NCI-H128 (cell line): ENCODE measurements around the gene KLHL25.
A peak's percentile ranks its signal among the peaks of the same experiment; 100 is the strongest.
"Not testable (repeated sequence)": the region's sequence is repeated elsewhere in the genome, so short reads cannot be mapped to it uniquely, and the experiment has no call there.

Experiments used
- DNase-seq: peaks from one replicate; lab custom pipeline; 2025; ENCODE audit not compliant: unreplicated experiment; lab: John Stamatoyannopoulos, UW

Gene KLHL25, protein sequence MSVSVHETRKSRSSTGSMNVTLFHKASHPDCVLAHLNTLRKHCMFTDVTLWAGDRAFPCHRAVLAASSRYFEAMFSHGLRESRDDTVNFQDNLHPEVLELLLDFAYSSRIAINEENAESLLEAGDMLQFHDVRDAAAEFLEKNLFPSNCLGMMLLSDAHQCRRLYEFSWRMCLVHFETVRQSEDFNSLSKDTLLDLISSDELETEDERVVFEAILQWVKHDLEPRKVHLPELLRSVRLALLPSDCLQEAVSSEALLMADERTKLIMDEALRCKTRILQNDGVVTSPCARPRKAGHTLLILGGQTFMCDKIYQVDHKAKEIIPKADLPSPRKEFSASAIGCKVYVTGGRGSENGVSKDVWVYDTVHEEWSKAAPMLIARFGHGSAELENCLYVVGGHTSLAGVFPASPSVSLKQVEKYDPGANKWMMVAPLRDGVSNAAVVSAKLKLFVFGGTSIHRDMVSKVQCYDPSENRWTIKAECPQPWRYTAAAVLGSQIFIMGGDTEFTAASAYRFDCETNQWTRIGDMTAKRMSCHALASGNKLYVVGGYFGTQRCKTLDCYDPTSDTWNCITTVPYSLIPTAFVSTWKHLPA

DNA sequence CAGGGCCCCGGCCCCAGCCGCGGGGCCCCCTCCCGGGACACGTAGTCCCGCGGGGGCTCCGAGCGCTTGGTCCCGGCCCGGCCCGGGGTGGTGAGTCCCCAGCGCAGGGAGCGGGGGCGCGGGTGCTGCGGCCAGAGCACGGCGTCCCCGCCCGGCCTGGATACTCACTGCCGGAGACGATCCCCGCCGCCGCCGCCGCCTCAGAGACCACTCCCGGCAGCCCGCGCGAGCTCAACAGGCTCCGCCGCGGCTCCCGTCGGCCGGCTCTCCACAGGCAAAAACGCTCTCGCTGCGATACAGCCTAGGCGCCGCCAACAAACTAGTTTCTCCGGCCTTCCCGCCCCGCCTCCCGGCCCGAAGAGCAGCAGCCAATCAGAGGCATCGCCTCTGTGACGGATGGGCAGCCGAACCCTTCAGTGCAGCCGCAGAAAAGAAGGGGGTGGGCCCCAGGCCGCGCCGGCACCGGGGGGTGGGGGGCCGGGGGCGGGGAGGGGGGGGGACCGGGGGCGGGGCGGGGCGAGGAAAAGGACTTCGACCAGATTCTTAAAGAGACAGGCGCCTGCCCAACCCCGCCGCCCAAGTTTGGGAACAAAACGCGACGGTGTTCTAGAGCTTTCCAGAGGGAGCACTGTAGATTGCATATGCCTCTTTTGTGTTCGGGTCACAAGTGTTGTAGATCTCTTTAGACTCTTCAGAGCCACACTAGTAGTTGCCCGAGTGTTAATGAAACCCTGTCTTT, at the start of gene KLHL25:
Gene KLHL25 (minus strand): TSS at position 328 of the 739 bp plus-strand sequence. CDS start 25,115 bp downstream, outside the sequence.
- peak; percentile 75 for DNase-seq

DNA sequence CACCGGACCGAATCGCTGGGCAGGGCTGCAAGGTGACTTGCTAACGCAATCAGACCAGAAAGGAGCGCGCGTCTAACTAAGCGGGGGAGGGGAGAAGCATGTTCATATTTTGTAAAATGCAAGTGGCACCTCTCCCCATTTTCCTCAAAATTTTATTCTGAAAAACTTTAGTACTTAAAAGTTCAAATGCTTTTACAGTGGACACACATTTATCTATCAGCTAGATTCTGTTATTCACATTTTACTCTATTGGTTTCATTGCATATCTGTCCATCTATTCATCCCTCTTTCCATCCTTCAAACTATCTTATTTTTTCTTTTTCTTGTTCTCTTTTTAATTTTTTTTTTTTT, 46.1 kb upstream of the KLHL25 start:
- DNase-seq = no peak

DNA sequence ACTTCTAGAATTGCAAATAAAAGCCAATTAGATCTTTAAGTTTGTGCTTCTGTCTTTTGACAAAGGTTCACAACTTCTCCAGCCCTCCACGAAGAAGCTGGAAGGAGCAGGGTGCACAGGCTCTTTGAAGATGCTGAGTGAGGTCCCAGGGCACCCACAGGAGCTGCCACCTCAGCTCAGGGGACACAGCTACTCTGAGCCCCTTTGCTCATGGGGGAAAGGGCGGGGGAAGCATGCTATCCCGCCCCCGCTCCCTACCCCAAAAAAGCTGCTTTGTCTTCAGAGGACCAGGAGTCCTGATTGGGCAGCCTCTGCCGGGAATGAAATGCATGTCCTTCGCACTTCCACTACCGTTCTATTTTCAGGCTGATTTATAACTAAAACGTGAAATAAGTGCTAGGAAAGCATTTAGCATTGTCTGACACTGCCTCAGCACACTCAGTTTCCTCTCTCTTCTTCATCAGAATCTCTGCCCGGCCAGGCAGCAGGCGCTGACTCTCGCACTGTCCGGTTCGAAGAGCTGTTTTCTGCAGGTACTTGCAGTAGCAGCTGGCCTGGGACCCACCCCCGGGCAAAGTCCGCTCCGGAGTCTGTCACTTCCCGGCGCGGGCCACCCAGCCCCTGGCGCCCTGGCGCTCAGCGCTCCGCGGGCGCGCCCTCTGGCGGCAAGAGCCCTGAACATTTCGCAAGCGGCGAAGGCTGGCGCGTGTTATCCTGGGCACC, 45.5 kb upstream of the KLHL25 start:
- DNase-seq = peak; percentile 28

DNA sequence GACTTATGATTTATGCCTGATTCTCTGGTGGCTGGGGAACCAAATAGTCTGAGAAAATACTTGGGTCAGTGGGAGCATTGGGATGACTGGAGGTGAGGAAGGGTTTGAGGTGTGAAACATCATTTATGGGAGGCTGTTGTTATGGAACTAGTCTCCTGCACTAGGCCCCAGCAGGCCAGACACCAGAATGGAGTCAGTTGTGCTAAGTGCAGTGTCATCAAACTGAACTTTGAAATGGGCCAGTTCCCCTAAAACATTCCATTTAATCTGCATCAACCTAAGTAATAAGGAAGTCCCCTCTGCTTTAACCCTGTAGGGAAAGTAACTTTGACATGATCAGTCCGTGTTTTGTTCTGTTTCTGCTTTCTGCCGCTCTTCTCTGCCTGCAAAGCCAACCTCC, 44.9 kb upstream of the KLHL25 start:
- DNase-seq = no peak

DNA sequence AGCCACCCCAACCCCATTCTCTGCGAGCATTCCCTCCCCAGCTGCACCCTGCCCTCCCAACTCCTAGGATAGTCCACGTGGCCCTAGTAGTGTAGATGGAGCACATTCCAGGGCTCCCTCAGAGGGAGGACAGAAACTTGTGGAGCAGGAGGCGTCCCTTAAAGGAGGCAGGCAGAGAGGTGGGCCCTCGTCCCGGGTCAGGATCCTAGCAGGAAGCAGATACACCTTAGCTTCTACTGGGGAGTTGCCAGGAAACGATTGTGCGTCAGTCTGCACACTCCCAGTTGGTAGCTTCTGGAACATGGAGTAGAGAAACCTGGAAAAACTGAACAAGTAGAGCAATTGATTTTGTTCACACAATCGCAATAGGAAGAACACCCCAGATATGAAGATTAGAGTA, 43.9 kb upstream of the KLHL25 start:
- no peak for DNase-seq

DNA sequence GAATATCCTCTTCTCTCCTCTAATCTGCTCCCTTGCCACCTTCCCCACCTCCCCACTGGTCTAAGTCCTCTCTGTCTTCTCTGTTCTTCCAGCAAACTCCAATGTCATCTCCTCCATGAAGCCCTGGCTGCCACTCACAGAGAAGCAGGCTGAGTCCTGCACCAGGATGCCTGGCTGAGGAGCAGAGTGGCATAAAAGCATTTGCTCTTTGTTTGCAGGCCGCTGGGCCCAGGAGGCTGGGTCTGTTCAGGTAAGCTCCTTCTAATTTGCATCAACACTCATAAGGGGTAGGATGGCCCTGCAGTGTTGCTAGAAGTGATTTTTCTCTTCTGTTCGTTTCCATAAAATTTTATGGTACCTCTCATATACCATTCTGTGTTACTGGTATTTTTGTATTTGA, 43.2 kb upstream of the KLHL25 start:
- no peak for DNase-seq

DNA sequence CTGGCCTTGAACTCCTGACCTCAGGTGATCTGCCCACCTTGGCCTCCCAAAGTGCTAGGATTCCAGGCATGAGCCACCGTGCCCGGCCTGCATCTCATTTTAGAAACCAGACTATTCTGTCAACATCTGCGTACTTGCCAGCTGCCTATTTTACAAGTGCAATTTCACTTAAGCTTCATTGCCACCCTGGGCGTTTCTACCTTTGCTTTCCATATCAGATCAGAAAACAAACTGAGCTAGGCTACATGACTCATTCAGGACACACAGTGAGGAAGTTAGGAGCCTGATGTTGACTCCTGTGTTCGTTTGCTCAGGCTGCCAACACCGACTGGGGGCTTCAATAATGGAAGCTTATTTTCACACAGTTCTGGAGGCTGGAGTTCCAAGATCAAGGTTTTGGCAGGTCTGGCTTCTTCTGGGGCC, 42.3 kb upstream of the KLHL25 start:
- no peak for DNase-seq

DNA sequence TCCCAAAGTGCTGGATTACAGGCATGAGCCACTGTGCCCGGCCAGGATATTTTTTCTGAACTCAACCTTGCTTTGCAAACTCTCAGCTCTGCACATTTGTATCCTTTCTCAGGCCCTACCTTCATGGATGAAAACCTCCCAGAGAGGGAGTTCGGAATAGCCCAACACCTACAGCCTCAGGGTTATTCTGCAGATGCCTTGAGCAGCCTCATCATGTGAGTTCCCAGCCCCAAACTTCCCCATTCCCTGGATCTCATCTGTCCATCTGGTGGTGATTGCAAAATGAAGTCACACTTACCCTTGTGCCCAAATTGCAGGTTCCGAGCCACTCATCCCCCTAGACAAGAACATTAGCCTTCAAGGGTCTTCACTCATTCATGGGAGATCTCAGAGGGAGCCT, 39.9 kb upstream of the KLHL25 start:
- no peak for DNase-seq

DNA sequence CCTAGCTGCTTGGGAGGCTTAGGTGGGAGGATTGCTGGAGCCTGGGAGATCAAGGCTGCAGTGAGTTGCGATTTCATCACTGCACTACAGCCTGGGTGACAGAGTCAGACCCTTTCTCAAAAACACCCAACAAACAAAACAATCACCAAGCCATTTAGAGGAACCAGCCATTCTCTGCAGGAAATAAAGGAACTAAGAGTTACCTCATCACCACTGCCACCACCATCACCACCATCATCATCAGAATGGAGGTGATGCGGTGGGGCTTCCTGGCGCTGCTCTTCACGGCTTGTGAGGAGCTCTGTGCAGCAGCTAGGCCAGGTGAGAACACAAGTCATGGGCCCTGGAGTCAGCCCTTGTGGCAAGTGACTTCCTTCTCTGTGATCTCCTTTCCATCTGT, 37.7 kb upstream of the KLHL25 start:
- DNase-seq = no peak

DNA sequence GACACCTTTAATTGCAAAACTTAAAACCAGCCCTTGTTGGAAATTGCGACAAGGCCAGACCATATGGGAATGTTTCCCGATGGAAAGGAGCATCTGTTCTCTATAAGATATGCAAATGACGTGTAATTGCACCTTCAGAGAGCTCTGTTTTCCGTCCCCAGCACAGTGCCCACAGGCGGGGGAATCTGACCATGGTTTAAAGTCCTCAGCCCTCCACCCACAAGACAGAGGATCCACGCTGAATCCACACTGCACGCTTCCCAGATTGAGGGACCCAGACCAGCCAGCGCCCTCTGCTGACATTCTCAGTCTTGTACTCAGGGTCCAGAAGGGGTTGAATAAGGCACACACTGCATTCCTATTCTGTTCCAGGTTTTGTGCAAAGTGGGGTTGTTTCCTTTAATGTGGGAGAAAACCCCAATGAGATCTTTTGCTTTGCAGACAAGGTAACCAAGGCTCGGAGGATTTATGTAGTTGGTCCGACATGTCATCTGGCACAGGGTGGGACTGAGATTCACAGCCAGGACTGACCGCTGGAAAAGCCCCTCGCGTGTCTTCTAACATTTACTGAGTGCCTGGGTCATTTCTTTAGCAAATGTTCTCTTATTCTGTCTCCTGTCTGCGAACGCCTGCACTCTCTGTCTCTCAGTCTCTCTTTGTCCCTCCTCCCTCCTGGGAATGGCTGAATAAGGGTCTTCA, 36.8 kb upstream of the KLHL25 start:
- DNase-seq = peak; percentile 3

DNA sequence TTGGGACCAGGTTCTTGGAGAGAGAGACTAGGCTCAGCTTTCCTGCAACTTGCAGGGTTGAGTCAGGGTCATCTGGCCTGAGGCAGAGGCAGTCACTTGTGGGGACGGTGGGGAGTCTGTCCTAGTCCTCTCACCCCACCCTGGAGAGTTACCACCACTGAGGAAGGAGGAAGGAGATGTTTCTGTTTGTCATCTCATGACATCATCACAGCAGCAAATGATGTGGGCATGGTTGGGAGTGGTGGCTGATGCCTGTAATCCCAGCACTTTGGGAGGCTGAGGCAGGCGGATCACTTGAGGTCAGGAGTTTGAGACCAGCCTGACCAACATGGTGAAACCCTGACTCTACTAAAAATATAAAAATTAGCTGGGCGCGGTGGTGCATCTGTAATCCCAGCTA, 35.0 kb upstream of the KLHL25 start:
- not testable (repeated sequence) for DNase-seq

DNA sequence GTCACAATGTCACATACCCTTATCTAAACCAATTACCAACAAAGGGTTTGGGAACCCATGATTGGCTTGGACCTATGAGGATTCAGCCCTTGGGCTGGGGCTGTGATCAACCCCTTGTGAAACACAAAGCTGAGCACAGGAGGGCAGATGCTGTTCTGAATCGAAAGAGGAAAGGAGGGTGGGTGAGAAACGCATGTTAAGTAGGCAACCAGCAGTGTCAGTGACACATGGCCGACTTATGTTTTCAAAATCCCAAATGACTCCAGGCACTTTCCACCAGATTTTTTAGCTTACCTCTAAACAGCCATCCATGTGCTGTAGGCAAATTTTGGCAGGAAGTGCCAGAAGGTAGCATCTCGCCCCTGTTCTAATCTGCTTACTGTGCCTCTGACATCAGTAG, 34.1 kb upstream of the KLHL25 start:
- DNase-seq = no peak

DNA sequence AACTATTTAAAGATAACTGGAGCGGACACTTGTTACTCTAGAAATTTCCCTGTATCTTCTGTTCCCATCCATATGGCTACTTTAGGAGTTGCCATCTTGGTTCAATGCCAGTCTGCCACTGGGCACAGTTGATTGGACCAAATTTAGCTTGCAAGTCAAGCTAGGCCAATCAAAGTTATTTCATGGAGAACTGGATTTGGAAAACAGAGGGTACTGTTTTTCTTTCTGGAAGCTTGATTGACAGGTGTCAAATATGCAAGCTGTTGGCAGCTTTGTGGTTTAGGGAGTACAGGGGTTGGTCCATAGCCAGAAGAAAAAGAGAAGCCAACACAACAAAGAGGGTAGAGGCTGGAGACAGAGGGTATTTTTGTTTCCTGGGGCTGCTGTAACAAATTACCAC, 33.4 kb upstream of the KLHL25 start:
- no peak for DNase-seq

DNA sequence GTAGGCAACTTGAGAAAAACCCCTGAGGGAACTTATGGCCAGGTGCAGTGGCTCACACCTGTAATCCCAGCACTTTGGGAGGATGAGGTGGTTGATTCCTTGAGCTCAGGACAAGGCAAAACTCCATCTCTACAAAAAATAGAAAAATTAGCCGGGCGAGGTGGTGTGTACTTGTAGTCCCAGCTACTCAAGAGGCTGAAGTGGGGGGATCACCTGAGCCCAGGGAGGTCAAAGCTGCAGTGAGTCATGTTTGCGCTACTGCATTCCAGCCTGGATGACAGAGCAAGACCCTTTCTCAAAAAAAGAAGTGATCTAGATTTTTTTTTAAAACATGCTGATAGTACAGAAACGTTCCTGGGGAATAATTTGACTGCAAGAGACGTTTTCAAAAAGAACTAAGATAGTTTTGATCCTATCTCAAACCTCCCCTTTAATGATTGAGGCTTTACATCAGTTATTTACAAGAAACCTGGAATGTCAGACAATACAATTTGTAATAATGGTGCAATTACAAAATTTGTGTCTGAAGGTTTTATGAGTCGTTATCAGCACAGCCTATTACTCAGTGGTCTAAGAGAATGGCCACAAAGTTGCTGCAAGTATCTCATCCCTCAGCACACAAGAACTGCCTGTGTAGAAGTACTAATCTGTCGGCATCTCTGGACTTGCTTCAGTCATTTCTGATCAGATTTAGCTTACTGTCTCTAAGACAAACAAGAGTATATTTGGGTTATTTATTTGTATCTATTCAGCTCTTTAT, 32.2 kb upstream of the KLHL25 start:
- DNase-seq = no peak

DNA sequence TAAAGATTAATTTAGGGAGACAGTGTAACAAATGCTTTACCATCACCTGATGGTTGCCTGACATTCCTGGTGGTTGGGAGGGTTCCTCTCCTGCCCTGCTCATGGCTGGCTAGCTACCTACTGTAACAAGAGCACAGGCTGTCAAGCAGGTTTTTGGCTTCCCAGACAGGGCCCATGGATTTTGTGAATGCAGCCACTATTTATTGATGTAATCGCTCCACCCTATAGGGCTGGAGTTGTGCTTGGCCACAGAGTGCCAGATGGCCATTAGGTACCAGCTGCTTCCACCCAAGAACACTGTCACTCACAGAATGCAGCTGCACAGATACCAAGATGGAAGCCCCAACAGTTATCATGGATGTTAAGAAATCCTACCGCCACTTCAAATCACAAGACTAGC, 31.0 kb upstream of the KLHL25 start:
- no peak for DNase-seq

DNA sequence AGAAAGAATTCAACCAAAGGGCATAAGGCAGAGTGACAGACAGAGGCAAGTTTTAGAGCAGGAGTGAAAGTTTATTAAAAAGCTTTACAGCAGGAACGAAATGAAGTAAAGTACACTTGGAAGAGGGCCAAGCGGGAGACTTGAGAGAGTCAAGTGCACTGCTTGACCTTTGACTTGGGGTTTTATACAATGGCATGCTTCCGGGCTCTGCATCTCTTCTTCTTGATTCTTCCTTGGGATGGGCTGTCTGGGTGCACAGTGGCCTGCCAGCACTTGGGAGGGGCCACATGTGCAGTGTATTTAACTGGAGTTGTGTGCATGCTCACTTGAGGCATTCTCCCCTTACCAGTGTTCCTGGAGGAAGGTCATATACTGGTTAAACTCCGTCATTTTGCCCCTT, 30.4 kb upstream of the KLHL25 start:
- DNase-seq = no peak

DNA sequence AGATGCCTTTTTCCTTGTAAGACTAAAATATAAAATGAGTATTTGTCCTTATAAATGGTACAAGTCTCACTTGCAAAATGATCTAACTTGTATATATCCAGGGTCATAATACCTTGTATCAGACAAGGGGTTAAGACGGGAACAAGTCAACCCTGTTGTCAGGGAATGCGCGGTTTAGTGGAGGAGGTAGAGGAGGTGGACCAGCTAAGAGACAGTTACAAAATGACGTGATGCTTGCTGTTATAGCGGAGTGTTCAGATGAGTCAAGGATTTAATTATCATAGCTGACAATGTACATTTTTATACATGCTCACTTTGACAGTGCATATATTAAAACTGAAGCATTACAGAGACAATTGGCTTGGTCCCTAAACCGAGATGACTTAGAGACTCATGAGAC, 26.8 kb upstream of the KLHL25 start:
- no peak for DNase-seq

DNA sequence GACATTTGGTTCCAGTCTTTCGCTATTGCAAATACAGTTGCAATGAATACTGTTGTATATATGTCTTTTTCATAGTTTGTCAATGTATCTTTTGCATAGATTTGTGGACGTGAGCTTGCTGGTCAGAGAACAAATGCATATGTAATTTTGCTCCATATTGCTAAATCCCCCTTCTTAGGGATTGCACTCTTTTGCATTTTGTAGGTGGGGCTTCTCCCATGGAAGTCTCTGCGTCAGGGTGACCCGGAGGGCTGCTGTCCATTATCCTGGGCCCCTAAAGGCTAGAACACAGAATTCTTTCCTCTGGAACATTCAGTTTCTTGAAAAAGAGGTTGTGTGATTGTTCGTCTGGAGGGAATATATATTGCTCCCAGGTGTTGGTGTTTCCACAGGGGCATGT, 25.2 kb upstream of the KLHL25 start:
- no peak for DNase-seq

DNA sequence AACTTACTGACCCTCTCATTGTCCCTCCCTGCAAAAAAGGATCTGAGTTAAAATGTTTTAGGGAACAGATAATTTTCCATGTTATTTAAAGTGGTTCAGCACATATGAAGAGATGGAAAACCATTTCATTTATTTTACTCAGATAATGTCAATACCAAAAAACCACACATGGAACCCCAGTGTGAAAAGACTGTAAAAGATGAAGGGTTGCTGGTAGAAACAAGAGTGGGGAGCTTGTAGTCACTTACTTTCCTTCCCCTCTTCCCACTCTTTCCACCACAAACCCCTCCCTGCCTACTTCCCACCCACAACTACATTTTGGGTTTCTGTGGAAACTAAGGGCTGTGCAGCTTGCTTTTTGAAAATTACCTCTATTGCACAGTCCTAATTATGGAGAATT, 18.5 kb upstream of the KLHL25 start:
- DNase-seq = no peak

DNA sequence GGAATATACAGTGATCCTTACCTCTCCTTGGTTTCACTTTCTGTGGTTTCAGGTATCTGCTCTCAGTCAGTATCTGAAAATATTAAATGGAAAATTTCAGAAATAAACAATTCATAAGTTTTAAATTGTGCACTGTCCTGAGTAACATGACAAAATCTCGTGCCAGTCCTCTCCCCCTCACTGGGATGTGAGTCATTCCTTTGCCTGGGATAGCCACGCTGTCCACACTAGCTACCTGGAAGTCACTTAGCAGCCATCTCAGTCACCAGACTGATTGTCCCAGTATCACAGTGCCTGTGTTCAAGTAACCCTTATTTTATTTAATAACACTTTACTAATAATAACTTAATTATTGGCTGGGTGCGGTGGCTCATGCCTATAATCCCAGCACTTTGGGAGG, 15.3 kb upstream of the KLHL25 start:
- no peak for DNase-seq
